Glutamatergic neuron (in vitro differentiated cells): ENCODE data around the gene TNFSF9. TPM values are rescaled to one million over a fixed set of nuclear protein-coding genes. Genes with fewer than 3 reads are reported as not detected.
A peak's percentile ranks its signal among the peaks of the same experiment; 100 is the strongest.

ENCODE experiments used
- DNase-seq: peaks from one replicate; pipeline ENCODE4 v3.0.0; 2022
- H3K27ac Mint-ChIP-seq: one replicate; pipeline ENCODE4 v1.8.0; 2020; ENCODE audit warnings: mild to moderate bottlenecking, mixed read lengths, inconsistent platforms; ENCODE audit not compliant: unreplicated experiment
- H3K27me3 Mint-ChIP-seq: one replicate; pipeline ENCODE4 v1.8.0; 2020; ENCODE audit warnings: mild to moderate bottlenecking, moderate library complexity, mixed read lengths, inconsistent platforms; ENCODE audit not compliant: unreplicated experiment
- H3K36me3 Mint-ChIP-seq: one replicate; pipeline ENCODE4 v1.8.0; 2020; ENCODE audit warnings: mild to moderate bottlenecking, mixed read lengths, inconsistent platforms; ENCODE audit not compliant: unreplicated experiment
- H3K4me1 Mint-ChIP-seq: one replicate; pipeline ENCODE4 v1.8.0; 2020; ENCODE audit warnings: mild to moderate bottlenecking, low read depth, mixed read lengths, inconsistent platforms; ENCODE audit not compliant: unreplicated experiment
- H3K4me3 Mint-ChIP-seq: one replicate; pipeline ENCODE4 v1.8.0; 2020; ENCODE audit warnings: mild to moderate bottlenecking, mixed read lengths, inconsistent platforms; ENCODE audit not compliant: unreplicated experiment
- H3K9me3 Mint-ChIP-seq: one replicate; pipeline ENCODE4 v1.8.0; 2020; ENCODE audit warnings: mild to moderate bottlenecking, moderate library complexity, mixed read lengths, inconsistent platforms; ENCODE audit not compliant: unreplicated experiment
- total RNA-seq: library from RNA; stranded (reverse); fragmentation: NEBNext Ultra II Directional; extraction: Animal tissue kit (Norgen Biotek cat#: 25700); gene quantifications from one replicate; pipeline ENCODE4 v1.2.1, GENCODE V29; 2021; ENCODE audit not compliant: unreplicated experiment
- TF ChIP-seq, protein P1 (sequence below): fragments of 200-600 bp; sonication (generic); IDR thresholded peaks from one replicate; pipeline ENCODE4 v1.5.0; 2021; ENCODE audit not compliant: partially characterized antibody, unreplicated experiment

The TNFSF9 gene
- total RNA-seq, 1 donor from 2014 or later, result 6.9 TPM

DNA sequence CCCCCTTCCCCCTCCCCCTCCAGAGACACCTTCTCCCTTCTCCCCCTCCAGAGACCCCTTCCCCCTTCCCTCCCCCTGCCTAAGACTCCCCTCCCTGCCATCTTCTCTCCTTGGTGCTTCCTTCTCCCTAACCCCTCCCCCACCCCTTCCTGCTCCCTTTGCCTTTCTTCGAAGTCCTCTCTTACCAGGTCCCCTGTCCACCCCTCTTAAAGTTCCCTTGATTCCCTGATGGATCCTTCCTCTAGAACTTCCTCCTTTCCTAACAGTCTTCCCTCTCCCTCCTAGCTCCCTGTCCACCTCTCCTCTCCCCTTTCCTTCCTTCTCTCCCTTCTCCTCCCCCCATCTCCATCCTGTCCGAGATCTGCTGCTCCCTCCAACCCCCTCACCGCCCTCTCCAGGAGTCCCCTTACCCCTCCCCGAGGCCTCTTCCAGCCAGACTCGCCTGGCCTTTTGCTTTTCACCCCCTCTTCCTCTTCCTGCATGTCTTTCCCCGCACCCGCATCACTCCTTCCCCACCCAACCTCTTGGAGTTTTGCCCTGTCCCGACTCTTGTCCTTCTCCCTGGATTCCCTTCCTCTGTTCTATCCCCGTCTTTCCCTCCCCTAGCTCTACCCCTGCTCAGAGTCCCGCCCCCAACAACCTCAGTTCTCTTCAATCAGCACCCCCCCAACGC lies 3.1 kb downstream of the TNFSF9 start:
- H3K27me3 Mint-ChIP-seq, result peaks cover 20% of the 10 kb centered on the region
- peaks cover 19% of the 10 kb centered on the region for H3K9me3 Mint-ChIP-seq
- H3K4me1 Mint-ChIP-seq, result peaks cover 19% of the 10 kb centered on the region
- H3K36me3 Mint-ChIP-seq, result peaks cover 11% of the 10 kb centered on the region
- H3K27ac Mint-ChIP-seq, result no peak overlapping the region
- no peak overlapping the region for H3K4me3 Mint-ChIP-seq
- TF ChIP-seq, protein P1, sequence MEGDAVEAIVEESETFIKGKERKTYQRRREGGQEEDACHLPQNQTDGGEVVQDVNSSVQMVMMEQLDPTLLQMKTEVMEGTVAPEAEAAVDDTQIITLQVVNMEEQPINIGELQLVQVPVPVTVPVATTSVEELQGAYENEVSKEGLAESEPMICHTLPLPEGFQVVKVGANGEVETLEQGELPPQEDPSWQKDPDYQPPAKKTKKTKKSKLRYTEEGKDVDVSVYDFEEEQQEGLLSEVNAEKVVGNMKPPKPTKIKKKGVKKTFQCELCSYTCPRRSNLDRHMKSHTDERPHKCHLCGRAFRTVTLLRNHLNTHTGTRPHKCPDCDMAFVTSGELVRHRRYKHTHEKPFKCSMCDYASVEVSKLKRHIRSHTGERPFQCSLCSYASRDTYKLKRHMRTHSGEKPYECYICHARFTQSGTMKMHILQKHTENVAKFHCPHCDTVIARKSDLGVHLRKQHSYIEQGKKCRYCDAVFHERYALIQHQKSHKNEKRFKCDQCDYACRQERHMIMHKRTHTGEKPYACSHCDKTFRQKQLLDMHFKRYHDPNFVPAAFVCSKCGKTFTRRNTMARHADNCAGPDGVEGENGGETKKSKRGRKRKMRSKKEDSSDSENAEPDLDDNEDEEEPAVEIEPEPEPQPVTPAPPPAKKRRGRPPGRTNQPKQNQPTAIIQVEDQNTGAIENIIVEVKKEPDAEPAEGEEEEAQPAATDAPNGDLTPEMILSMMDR, result no peak
- no peak for DNase-seq

DNA sequence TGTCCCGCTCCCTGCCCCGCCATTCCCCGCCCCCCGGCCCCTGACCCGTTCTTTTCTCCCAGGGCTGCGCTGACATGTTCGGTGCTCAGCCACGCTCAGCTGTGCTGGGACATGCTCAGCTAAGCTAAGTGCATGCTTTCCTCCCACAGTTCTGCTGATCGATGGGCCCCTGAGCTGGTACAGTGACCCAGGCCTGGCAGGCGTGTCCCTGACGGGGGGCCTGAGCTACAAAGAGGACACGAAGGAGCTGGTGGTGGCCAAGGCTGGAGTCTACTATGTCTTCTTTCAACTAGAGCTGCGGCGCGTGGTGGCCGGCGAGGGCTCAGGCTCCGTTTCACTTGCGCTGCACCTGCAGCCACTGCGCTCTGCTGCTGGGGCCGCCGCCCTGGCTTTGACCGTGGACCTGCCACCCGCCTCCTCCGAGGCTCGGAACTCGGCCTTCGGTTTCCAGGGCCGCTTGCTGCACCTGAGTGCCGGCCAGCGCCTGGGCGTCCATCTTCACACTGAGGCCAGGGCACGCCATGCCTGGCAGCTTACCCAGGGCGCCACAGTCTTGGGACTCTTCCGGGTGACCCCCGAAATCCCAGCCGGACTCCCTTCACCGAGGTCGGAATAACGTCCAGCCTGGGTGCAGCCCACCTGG lies 3.7 kb downstream of the TNFSF9 start:
- H3K4me1 Mint-ChIP-seq, result peaks cover 16% of the 10 kb centered on the region
- H3K4me3 Mint-ChIP-seq, result no peak overlapping the region
- no peak overlapping the region for H3K27ac Mint-ChIP-seq
- H3K9me3 Mint-ChIP-seq, result peaks cover 16% of the 10 kb centered on the region
- H3K36me3 Mint-ChIP-seq, result peaks cover 8% of the 10 kb centered on the region
- DNase-seq, result peak; percentile 39
- TF ChIP-seq, protein P1, result no peak
- peaks cover 18% of the 10 kb centered on the region for H3K27me3 Mint-ChIP-seq

DNA sequence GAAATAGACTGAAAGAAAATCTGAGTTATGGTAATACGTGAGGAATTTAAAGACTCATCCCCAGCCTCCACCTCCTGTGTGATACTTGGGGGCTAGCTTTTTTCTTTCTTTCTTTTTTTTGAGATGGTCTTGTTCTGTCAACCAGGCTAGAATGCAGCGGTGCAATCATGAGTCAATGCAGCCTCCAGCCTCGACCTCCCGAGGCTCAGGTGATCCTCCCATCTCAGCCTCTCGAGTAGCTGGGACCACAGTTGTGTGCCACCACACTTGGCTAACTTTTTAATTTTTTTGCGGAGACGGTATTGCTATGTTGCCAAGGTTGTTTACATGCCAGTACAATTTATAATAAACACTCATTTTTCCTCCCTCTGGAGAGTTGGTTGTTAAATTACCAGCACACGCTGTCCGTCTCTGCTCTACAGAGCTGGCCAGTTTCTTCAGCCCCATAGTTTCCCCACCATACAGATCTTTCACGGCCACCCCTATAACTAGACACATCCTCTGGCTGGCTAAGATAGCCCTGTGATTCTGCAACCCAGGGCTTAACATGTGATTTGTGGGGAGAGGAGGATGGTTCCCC lies 4.8 kb downstream of the TNFSF9 start:
- DNase-seq, result no peak
- TF ChIP-seq, protein P1, result no peak
- Mint-ChIP-seq H3K9me3 (peaks cover 8% of the 10 kb centered on the region), H3K36me3 (peaks cover under 1% of the 10 kb centered on the region), H3K4me1 (peaks cover 7% of the 10 kb centered on the region), H3K27me3 (peaks cover 8% of the 10 kb centered on the region), H3K4me3 (no peak overlapping the region), H3K27ac (no peak overlapping the region)

DNA sequence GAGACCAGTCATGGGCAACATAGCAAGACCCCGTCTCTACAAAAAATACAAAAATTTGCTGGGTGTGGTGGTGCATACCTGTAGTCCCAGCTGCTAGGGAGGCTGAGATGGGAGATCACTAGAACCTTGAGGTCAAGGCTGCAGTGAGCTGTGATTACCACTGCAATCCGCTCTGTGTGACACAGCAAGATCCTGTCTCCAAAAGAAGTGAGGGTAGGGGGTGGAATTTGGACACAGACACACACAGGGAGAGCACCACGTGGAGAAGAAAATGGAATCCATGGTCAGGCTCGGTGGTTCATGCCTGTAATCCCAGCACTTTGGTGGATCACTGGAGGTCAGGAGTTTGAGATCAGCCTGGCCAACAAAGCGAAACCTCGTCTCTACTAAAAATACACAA lies 8.7 kb downstream of the TNFSF9 start:
- no peaks in the 10 kb centered on the region for H3K4me1 Mint-ChIP-seq
- H3K4me3 Mint-ChIP-seq, result no peak overlapping the region
- no peak for DNase-seq
- no peaks in the 10 kb centered on the region for H3K36me3 Mint-ChIP-seq
- no peaks in the 10 kb centered on the region for H3K27me3 Mint-ChIP-seq
- peaks cover 4% of the 10 kb centered on the region for H3K9me3 Mint-ChIP-seq
- TF ChIP-seq, protein P1, result no peak
- H3K27ac Mint-ChIP-seq, result no peak overlapping the region
